Activated T-helper 1 cell treated with anti-CD3 and anti-CD28 coated beads, Interleukin-12 subunit alpha, Interleukin-12 subunit beta, Interleukin-2, Interleukin-4 antibody, amounts not matched to agents 30 ng/mL and 10 ng/mL and 1 ng/mL, durations not matched to agents 14 hours and 24 hours and 36 hours (primary cell): ENCODE measurements around the gene KRTAP10-1. TPM values are rescaled to one million over a fixed set of nuclear protein-coding genes. Genes with fewer than 3 reads are reported as not detected.
"Not testable (repeated sequence)": the region's sequence is repeated elsewhere in the genome, so short reads cannot be mapped to it uniquely, and the experiment has no call there.

Experiments
- DNase-seq: peaks from one replicate; pipeline ENCODE4 v3.0.0; 2021; ENCODE audit warnings: low spot score
- H3K27ac Mint-ChIP-seq: one replicate; pipeline ENCODE4 v1.8.0; 2021; ENCODE audit warnings: mild to moderate bottlenecking, mixed read lengths
- H3K27me3 Mint-ChIP-seq: one replicate; pipeline ENCODE4 v1.8.0; 2022; ENCODE audit warnings: mild to moderate bottlenecking, moderate library complexity, mixed read lengths; ENCODE audit not compliant: insufficient read depth
- H3K36me3 Mint-ChIP-seq: one replicate; pipeline ENCODE4 v1.8.0; 2021; ENCODE audit warnings: low read depth, mixed read lengths
- H3K4me1 Mint-ChIP-seq: one replicate; pipeline ENCODE4 v1.8.0; 2021; ENCODE audit warnings: low read depth, mixed read lengths
- H3K4me3 Mint-ChIP-seq: one replicate; pipeline ENCODE4 v1.8.0; 2021; ENCODE audit warnings: mild to moderate bottlenecking, moderate library complexity, mixed read lengths
- H3K9me3 Mint-ChIP-seq: one replicate; pipeline ENCODE4 v1.8.0; 2021; ENCODE audit warnings: mixed read lengths
- intact Hi-C: fragments of 100-400 bp; cut with micrococcal nuclease; formaldehyde crosslinking; loops from one replicate; pipeline ENCODE4 v1.15.1; 2024
- total RNA-seq: library from RNA; stranded (reverse); gene quantifications from 2 replicates; pipeline ENCODE4 v1.2.3, GENCODE V29; 2022

The KRTAP10-1 gene
- total RNA-seq, 1 donor from 2014 or later: not detected

- Mint-ChIP-seq H3K9me3 (peaks cover 41% of the 10 kb centered on the region), H3K36me3 (no peaks in the 10 kb centered on the region), H3K27me3 (peaks cover 4% of the 10 kb centered on the region), H3K27ac (no peak overlapping the region), H3K4me3 (no peak overlapping the region), H3K4me1 (no peaks in the 10 kb centered on the region)
- no peak for DNase-seq
- intact Hi-C loops: no loop called here
Measured at GRCh38 chr21:44575307-44576024, 35.5 kb upstream of the KRTAP10-1 start.

- peaks cover 36% of the 10 kb centered on the region for H3K9me3 Mint-ChIP-seq
- no peak overlapping the region for H3K4me3 Mint-ChIP-seq
- H3K27me3 Mint-ChIP-seq: peaks cover 4% of the 10 kb centered on the region
- no peak overlapping the region for H3K27ac Mint-ChIP-seq
- intact Hi-C loops: no loop called here
- DNase-seq: no peak
- no peaks in the 10 kb centered on the region for H3K36me3 Mint-ChIP-seq
- H3K4me1 Mint-ChIP-seq: no peaks in the 10 kb centered on the region
Measured at GRCh38 chr21:44574457-44575306, 34.7 kb upstream of the KRTAP10-1 start.

- not testable (repeated sequence) for H3K4me1 Mint-ChIP-seq, DNase-seq, H3K36me3 Mint-ChIP-seq, H3K27me3 Mint-ChIP-seq, H3K27ac Mint-ChIP-seq, H3K4me3 Mint-ChIP-seq
- intact Hi-C loops: loop anchor here (2.0 kb wide), 1 partner anchor 27 kb away; the partner anchor contains the start of gene KRTAP10-7
- H3K9me3 Mint-ChIP-seq: peaks cover 29% of the 10 kb centered on the region
Measured at GRCh38 chr21:44573630-44574456, 33.8 kb upstream of the KRTAP10-1 start, which contains the start of gene KRTAP10-4. Gene KRTAP10-4, plus strand, starts transcription at chr21:44573729. Its CDS starts 30 bp downstream, at chr21:44573759.

- intact Hi-C loops: loop anchor here (2.0 kb wide), 1 partner anchor 28 kb away; the partner anchor contains the start of gene KRTAP10-7
- H3K27me3 Mint-ChIP-seq: peaks cover 2% of the 10 kb centered on the region
- H3K4me1 Mint-ChIP-seq: no peaks in the 10 kb centered on the region
- no peak for DNase-seq
- no peaks in the 10 kb centered on the region for H3K36me3 Mint-ChIP-seq
- peaks cover 26% of the 10 kb centered on the region for H3K9me3 Mint-ChIP-seq
- H3K27ac Mint-ChIP-seq: no peak overlapping the region
- H3K4me3 Mint-ChIP-seq: no peak overlapping the region
Measured at GRCh38 chr21:44572959-44573583, 33.1 kb upstream of the KRTAP10-1 start.

GRCh38 chr21:44571844-44572782, 32.1 kb upstream of the KRTAP10-1 start:
- no peak overlapping the region for H3K4me3 Mint-ChIP-seq
- DNase-seq: no peak
- intact Hi-C loops: loop anchor here (2.0 kb wide), 1 partner anchor 29 kb away; the partner anchor contains the start of gene KRTAP10-7
- peaks cover 17% of the 10 kb centered on the region for H3K9me3 Mint-ChIP-seq
- H3K27me3 Mint-ChIP-seq: peaks cover 2% of the 10 kb centered on the region
- no peaks in the 10 kb centered on the region for H3K4me1 Mint-ChIP-seq
- no peaks in the 10 kb centered on the region for H3K36me3 Mint-ChIP-seq
- H3K27ac Mint-ChIP-seq: no peak overlapping the region

- Mint-ChIP-seq H3K36me3 (no peaks in the 10 kb centered on the region), H3K4me1 (no peaks in the 10 kb centered on the region), H3K9me3 (peaks cover 11% of the 10 kb centered on the region), H3K27me3 (peaks cover 6% of the 10 kb centered on the region), H3K4me3 (no peak overlapping the region), H3K27ac (no peak overlapping the region)
- DNase-seq: no peak
- intact Hi-C loops: no loop called here
Measured at GRCh38 chr21:44571296-44571695, 31.3 kb upstream of the KRTAP10-1 start.

GRCh38 chr21:44569861-44570517, 30.0 kb upstream of the KRTAP10-1 start:
- Mint-ChIP-seq H3K9me3 (peaks cover 5% of the 10 kb centered on the region), H3K27me3 (peaks cover 6% of the 10 kb centered on the region), H3K27ac (no peak overlapping the region), H3K4me3 (no peak overlapping the region), H3K4me1 (peaks cover 6% of the 10 kb centered on the region), H3K36me3 (no peaks in the 10 kb centered on the region)
- intact Hi-C loops: no loop called here
- no peak for DNase-seq

- H3K9me3 Mint-ChIP-seq: peaks cover 5% of the 10 kb centered on the region
Measured at GRCh38 chr21:44568667-44569556, 28.9 kb upstream of the KRTAP10-1 start.

GRCh38 chr21:44568261-44568660, 28.3 kb upstream of the KRTAP10-1 start:
- Mint-ChIP-seq H3K36me3 (no peaks in the 10 kb centered on the region), H3K4me1 (peaks cover 16% of the 10 kb centered on the region), H3K27ac (no peak overlapping the region), H3K4me3 (no peak overlapping the region), H3K9me3 (peaks cover 5% of the 10 kb centered on the region), H3K27me3 (peaks cover 6% of the 10 kb centered on the region)
- intact Hi-C loops: no loop called here
- no peak for DNase-seq

More at GRCh38 chr21:44568667-44569556, 28.9 kb upstream of the KRTAP10-1 start:
- Mint-ChIP-seq H3K27me3 (peaks cover 6% of the 10 kb centered on the region), H3K36me3 (no peaks in the 10 kb centered on the region), H3K4me3 (no peak overlapping the region), H3K27ac (no peak overlapping the region), H3K4me1 (peaks cover 16% of the 10 kb centered on the region)
- intact Hi-C loops: no loop called here
- no peak for DNase-seq

- Mint-ChIP-seq H3K27me3 (peaks cover 6% of the 10 kb centered on the region), H3K36me3 (no peaks in the 10 kb centered on the region), H3K27ac (no peak overlapping the region), H3K4me1 (peaks cover 16% of the 10 kb centered on the region), H3K9me3 (peaks cover 6% of the 10 kb centered on the region), H3K4me3 (no peak overlapping the region)
- no peak for DNase-seq
- intact Hi-C loops: no loop called here
Measured at GRCh38 chr21:44567481-44568171, 27.6 kb upstream of the KRTAP10-1 start.
